BJ (cell line): ENCODE data around the gene HOXD8. TPM values are rescaled to one million over a fixed set of nuclear protein-coding genes. Genes with fewer than 3 reads are reported as not detected.

Experiments used
- CTCF ChIA-PET: fragments of 350-600 bp; formaldehyde crosslinking; extraction: SDS; loops from one replicate; lab custom pipeline; 2021; ENCODE audit warnings: antibody characterized with exemption, inconsistent platforms; lab: Yijun Ruan, JAX
- POLR2A ChIA-PET: fragments of 300-600 bp; sonication (Branson Sonifier 250); formaldehyde crosslinking; extraction: SDS; loops from one replicate; lab custom pipeline; 2021; ENCODE audit warnings: antibody characterized with exemption; lab: Charles Lee
- DNase-seq: peaks from one replicate; pipeline ENCODE4 v3.0.0-alpha.2; 2011; ENCODE audit warnings: low read depth
- H3K27me3 ChIP-seq: 2 replicates; pipeline ENCODE4 v1.6.0; 2011; ENCODE audit warnings: low read length; ENCODE audit not compliant: control insufficient read depth, insufficient read depth
- H3K36me3 ChIP-seq: 2 replicates; pipeline ENCODE4 v1.5.1; 2011; ENCODE audit warnings: low read length; ENCODE audit not compliant: control insufficient read depth, insufficient read depth
- H3K4me3 ChIP-seq: 2 replicates; pipeline ENCODE4 v1.5.1; 2011; ENCODE audit warnings: low read depth, mild to moderate bottlenecking, control low read depth, low read length
- polyA plus RNA-seq: library from polyadenylated mRNA; depleted of rRNA; stranded (reverse); fragments of >200 nt; gene quantifications from 2 replicates; pipeline ENCODE4 v1.2.3, GENCODE V29; 2011
- TF ChIP-seq, protein P1 (sequence below): IDR thresholded peaks from 2 replicates; pipeline ENCODE4 v1.5.1; 2011; ENCODE audit warnings: low read depth, mild to moderate bottlenecking, control low read depth, inconsistent platforms, low read length, moderate library complexity; ENCODE audit not compliant: insufficient read depth

Gene HOXD8
- polyA plus RNA-seq, 1 experiment = 0.86 TPM

DNA sequence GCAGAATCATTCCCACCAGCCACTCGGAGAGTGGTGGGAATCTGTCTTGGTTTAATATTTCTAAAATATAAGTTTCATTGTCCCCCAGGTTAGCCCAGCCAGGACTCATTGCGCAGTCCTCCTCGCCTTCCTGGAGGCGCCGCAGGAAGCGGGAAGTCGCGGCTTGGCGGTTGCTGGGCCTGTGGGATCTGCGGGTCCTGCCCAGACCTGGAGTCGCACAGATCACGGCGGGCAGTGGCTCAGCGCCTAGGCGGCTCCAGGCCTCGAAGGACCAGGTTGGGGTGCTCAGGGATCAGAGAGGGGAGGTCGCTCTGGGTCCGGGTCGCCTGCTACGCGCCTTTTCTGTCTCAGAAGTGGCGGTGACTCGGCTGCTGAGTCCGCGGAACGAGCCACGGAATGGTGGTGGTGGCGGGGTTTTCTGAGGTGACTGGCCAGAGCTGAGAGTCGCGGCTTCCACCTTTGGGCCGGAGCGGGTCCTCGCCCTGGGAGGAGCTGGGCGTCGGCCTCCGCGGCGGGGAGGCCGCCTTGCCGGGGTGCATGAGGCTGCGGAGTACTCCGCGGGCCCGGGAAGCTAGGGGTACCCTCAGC lies 30.3 kb downstream of the HOXD8 start:
- CTCF ChIA-PET = interaction anchor here (0.6 to 1.2 kb wide), 4 partner anchors 15 to 999 kb away, joined by 3 to 4 read pairs (median 4); no protein-coding TSS in a partner anchor

DNA sequence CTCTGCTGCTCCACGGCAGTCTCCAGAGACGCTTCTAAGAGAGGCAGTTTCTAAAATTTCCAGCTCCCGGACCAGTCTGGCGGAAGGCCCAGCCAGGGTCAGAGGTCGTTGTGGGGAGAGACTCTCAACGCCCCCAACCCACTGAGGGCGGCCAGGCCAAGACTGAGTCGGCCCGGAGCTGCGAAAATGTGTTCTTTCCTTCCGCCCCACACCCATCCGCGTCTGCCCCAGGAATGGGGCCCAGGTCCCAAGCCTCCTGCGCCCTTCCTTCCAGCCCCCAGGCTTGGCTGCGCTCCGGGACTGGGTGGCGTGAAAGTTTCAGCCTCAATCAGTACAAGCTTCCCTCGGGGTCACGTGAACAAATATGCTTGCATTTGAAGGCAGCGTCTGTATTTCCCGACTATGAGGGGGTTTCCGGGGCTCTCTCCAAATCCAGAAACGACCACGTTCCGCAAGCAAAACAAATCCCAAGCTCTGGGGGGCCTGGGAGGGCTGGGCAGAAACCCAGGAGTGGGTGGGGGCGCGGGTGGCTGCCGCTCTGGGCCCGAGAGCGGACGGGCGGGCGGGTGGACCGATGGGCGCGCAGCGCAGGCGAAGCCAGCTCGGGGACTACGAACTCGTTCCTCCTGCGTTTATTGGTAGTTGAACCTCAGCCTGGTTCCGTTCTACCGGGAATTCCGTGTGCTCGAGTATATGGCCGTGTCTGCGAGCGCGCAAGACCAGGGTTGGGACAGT lies 30.9 kb downstream of the HOXD8 start:
- CTCF ChIA-PET = interaction anchor here (0.6 to 1.2 kb wide), 4 partner anchors 14 to 998 kb away, joined by 3 to 4 read pairs (median 4); no protein-coding TSS in a partner anchor
- Histone ChIP-seq H3K36me3 (no peaks in the 10 kb centered on the region), H3K4me3 (no peak overlapping the region), H3K27me3 (peaks cover 76% of the 10 kb centered on the region)
- POLR2A ChIA-PET = no interaction called here
- no peak for DNase-seq
- TF ChIP-seq, protein P1, sequence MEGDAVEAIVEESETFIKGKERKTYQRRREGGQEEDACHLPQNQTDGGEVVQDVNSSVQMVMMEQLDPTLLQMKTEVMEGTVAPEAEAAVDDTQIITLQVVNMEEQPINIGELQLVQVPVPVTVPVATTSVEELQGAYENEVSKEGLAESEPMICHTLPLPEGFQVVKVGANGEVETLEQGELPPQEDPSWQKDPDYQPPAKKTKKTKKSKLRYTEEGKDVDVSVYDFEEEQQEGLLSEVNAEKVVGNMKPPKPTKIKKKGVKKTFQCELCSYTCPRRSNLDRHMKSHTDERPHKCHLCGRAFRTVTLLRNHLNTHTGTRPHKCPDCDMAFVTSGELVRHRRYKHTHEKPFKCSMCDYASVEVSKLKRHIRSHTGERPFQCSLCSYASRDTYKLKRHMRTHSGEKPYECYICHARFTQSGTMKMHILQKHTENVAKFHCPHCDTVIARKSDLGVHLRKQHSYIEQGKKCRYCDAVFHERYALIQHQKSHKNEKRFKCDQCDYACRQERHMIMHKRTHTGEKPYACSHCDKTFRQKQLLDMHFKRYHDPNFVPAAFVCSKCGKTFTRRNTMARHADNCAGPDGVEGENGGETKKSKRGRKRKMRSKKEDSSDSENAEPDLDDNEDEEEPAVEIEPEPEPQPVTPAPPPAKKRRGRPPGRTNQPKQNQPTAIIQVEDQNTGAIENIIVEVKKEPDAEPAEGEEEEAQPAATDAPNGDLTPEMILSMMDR = no peak

More for the DNA sequence above, 30.3 kb downstream of the HOXD8 start:
- Histone ChIP-seq H3K27me3 (peaks cover 74% of the 10 kb centered on the region), H3K36me3 (no peaks in the 10 kb centered on the region), H3K4me3 (no peak overlapping the region)
- TF ChIP-seq, protein P1 = no peak
- POLR2A ChIA-PET = no interaction called here
- no peak for DNase-seq

DNA sequence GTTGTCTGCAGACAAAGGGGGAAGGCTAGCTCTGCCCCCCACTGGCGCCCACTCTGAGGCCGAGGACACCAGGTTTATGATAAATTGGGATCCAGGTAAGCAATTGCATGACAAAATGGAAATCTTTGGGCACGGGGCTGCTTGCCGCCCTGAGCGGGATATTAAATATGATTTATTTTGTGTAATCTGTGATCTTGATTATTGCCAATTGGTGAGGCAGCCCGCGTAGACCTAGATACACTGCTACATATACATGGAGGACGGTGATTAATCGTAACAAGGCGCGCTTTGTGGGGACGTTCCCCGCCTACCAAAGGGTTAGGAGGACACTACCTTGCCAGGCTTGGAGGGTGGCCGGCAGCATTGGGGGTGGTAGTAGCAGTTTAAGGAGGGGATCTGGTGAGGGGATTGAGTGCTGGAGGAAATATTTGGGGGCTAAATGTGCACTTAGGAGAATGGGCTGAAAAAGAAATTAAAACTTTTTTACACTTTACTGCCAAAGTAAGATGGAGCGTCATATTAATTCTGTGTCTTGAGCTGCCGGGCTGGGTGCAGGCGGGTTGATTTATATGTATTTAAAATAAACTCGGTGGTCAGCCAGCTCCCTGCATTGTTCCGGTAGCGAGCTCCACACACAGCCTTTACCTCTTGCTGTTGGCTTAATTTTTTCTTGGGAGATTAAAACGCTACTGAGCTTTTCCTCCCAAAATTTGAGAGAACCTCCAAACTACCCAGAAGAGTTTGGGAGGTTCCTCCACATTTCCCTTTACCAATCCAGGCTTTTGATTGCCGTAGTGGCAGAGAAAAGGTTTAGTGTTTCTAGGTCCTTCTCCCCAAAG lies 31.7 kb downstream of the HOXD8 start:
- H3K36me3 ChIP-seq = no peaks in the 10 kb centered on the region
- POLR2A ChIA-PET = no interaction called here
- CTCF ChIA-PET = interaction anchor here (1.2 to 2.8 kb wide), 6 partner anchors 14 to 476 kb away, joined by 3 to 12 read pairs (median 5); no protein-coding TSS in a partner anchor
- no peak overlapping the region for H3K4me3 ChIP-seq
- DNase-seq = no peak
- H3K27me3 ChIP-seq = peaks cover 78% of the 10 kb centered on the region
- TF ChIP-seq, protein P1 = no peak

DNA sequence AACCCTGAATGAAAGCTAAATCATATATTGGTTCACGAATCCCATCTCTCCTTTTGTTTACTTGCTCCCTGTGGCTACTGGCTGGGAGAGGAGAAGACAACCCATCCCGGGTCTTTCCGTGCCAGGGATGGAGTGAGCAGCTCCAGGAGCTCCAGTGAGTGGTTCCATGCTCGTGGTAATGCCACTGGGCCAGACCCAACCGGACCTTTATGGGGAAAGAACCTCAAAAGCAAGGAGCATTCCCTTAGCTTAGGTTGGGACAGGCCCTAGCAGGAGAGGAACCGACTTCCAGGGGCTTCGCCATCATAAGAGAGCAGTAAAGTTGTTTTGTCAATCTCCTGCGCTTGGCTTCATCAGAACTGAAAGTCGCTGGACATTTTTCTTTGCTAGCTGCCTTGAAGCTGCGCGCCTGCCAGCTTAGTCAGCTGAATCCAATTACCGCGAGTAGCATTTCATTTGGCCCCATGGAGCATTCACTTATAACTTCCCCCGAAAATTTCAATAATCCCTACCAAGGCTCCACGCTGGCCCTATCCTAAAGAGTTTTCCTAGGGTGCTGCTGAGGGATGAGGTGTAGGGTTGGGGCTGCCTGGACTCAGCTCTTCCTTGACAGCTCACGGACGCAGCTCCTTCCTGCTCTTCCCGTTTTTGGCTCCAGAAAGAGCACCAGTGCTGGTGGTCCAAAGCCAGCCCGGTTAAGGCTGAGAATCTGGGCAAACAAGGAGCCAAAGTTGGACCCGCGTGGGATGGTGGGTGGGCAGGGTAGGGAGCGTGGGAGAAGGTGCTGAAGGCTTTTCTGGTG lies 32.5 kb downstream of the HOXD8 start:
- Histone ChIP-seq H3K27me3 (peaks cover 73% of the 10 kb centered on the region), H3K36me3 (no peaks in the 10 kb centered on the region), H3K4me3 (no peak overlapping the region)
- TF ChIP-seq, protein P1 = no peak
- ChIA-PET CTCF (interaction anchor here (0.6 to 2.8 kb wide), 8 partner anchors 8 to 986 kb away, joined by 3 to 12 read pairs (median 4); no protein-coding TSS in a partner anchor), POLR2A (no interaction called here)
- no peak for DNase-seq
